H1 (cell line): ENCODE measurements around the gene CDYL. TPM values are rescaled to one million over a fixed set of nuclear protein-coding genes. Genes with fewer than 3 reads are reported as not detected.

Source experiments
- CEBPB ChIP-seq: IDR thresholded peaks from 2 replicates; pipeline ENCODE4 v1.6.1; 2012; ENCODE audit warnings: low read depth, low read length
- CHD7 ChIP-seq: fragments of 300-600 bp; sonication (generic); IDR thresholded peaks from 2 replicates; pipeline ENCODE4 v1.7.1; 2012; ENCODE audit warnings: low read length, moderate library complexity, mild to moderate bottlenecking, inconsistent platforms; ENCODE audit not compliant: insufficient replicate concordance
- EP300 ChIP-seq, 2 experiments: IDR thresholded peaks; 1 replicate in 1 of 2; 2 replicates in 1 of 2; pipeline ENCODE4 v1.6.1; 2011 to 2012; ENCODE audit warnings: low read depth in 2 of 2, low read length in 2 of 2, mild to moderate bottlenecking in 2 of 2, borderline replicate concordance in 1 of 2, inconsistent platforms in 1 of 2, moderate library complexity in 1 of 2
- HDAC2 ChIP-seq, 2 experiments: fragments of 300-600 bp in 1 of 2; sonication (generic) in 1 of 2; IDR thresholded peaks; 2 replicates each; pipeline ENCODE4 v1.6.1; 2011 to 2012; ENCODE audit warnings: low read depth in 2 of 2, low read length in 2 of 2, mild to moderate bottlenecking in 2 of 2, moderate library complexity in 2 of 2, borderline replicate concordance in 1 of 2, inconsistent platforms in 1 of 2
- MAX ChIP-seq: IDR thresholded peaks from 2 replicates; pipeline ENCODE4 v1.6.1; 2012; ENCODE audit warnings: inconsistent platforms
- RNF2 ChIP-seq: fragments of 200-900, 300-1000 bp; sonication (generic); IDR thresholded peaks from 2 replicates; pipeline ENCODE4 v1.7.1; 2016; ENCODE audit warnings: borderline replicate concordance, low read depth, mild to moderate bottlenecking, antibody characterized with exemption, low read length; ENCODE audit not compliant: poor library complexity, severe bottlenecking; ENCODE audit errors: missing control alignments
- SIRT6 ChIP-seq: IDR thresholded peaks from one replicate; pipeline ENCODE4 v1.7.1; 2012; ENCODE audit warnings: low read length, inconsistent platforms
- SP2 ChIP-seq: IDR thresholded peaks from 2 replicates; pipeline ENCODE4 v1.6.1; 2012; ENCODE audit warnings: mild to moderate bottlenecking, low read length, inconsistent platforms
- TEAD4 ChIP-seq: IDR thresholded peaks from 2 replicates; pipeline ENCODE4 v1.6.1; 2012; ENCODE audit warnings: low read depth, low read length, inconsistent platforms, mixed read lengths
- USF2 ChIP-seq: IDR thresholded peaks from 2 replicates; pipeline ENCODE4 v1.6.1; 2011; ENCODE audit warnings: low read length, improper control_type of control experiment
- polyA plus RNA-seq, 7 experiments: library from polyadenylated mRNA; depleted of rRNA in 3 of 7; stranded (reverse) in 5 of 7; unstranded in 2 of 7; fragments of >200 nt in 5 of 7; fragments of 200-250 nt in 2 of 7; gene quantifications; 1 replicate in 5 of 7; 2 replicates in 1 of 7; 4 replicates in 1 of 7; pipeline versions ENCODE4 v1.2.1 to v1.2.3, GENCODE V29; 2011 to 2013; ENCODE audit warnings: missing spikeins in 2 of 7, mixed read lengths in 2 of 7
- total RNA-seq: library from RNA; stranded (reverse); fragmentation: NEBNext Ultra II Directional; extraction: Animal tissue kit (Norgen Biotek cat#: 25700); gene quantifications from 2 replicates; pipeline ENCODE4 v1.2.1, GENCODE V29; 2021

The CDYL gene
- total and polyA plus RNA-seq, 2 of the 8 experiments (the other 6 are each of a cell fraction or from before 2014, with no cell fraction given) = 56.4 to 119 TPM

- TF ChIP-seq USF2 (no peak), HDAC2 (IDR thresholded peaks at IDR 0.05; ENCODE audit: borderline replicate concordance in 1 of 2, low read depth in 2 of 2, low read length in 2 of 2) (no peak), RNF2 (no peak), CHD7 (no peak), CEBPB (no peak), SP2 (peak; percentile 58), TEAD4 (no peak), SIRT6 (no peak), EP300 (IDR thresholded peaks at IDR 0.05; ENCODE audit: borderline replicate concordance in 1 of 2, low read depth in 2 of 2, low read length in 2 of 2) (no peak), MAX (no peak)
Observed at GRCh38 chr6:4844108-4844507, 67.9 kb downstream of the CDYL start (continued).
